Nephron (organoid): ENCODE data around the gene TYRO3.

ENCODE experiments used
- H3K27ac Mint-ChIP-seq, 3 experiments: 2 replicates each; pipeline ENCODE4 v1.8.0; 2020; ENCODE audit warnings: mixed read lengths in 3 of 3, mild to moderate bottlenecking in 2 of 3, moderate library complexity in 1 of 3
- H3K27me3 Mint-ChIP-seq: 2 replicates; pipeline ENCODE4 v1.8.0; 2021; ENCODE audit warnings: low read depth, mild to moderate bottlenecking, moderate library complexity, mixed read lengths
- H3K36me3 Mint-ChIP-seq: 2 replicates; pipeline ENCODE4 v1.8.0; 2020; ENCODE audit warnings: low read depth, mixed read lengths
- H3K4me1 Mint-ChIP-seq: 2 replicates; pipeline ENCODE4 v1.8.0; 2020; ENCODE audit warnings: mixed read lengths
- H3K4me3 Mint-ChIP-seq, 3 experiments: 2 replicates each; pipeline ENCODE4 v1.8.0; 2020; ENCODE audit warnings: mild to moderate bottlenecking in 3 of 3, mixed read lengths in 3 of 3, moderate library complexity in 2 of 3
- H3K9me3 Mint-ChIP-seq: 2 replicates; pipeline ENCODE4 v1.8.0; 2020; ENCODE audit warnings: mixed read lengths
- TF ChIP-seq, protein P1 (sequence below), 3 experiments: fragments of 200-600 bp; sonication (generic); IDR thresholded peaks; one replicate each; pipeline ENCODE4 v1.5.0; 2021; ENCODE audit warnings: antibody characterized with exemption in 3 of 3; ENCODE audit not compliant: unreplicated experiment in 3 of 3

The TYRO3 gene

GRCh38 chr15:41629883-41630282, 70.9 kb downstream of the TYRO3 start:
- TF ChIP-seq, protein P1, sequence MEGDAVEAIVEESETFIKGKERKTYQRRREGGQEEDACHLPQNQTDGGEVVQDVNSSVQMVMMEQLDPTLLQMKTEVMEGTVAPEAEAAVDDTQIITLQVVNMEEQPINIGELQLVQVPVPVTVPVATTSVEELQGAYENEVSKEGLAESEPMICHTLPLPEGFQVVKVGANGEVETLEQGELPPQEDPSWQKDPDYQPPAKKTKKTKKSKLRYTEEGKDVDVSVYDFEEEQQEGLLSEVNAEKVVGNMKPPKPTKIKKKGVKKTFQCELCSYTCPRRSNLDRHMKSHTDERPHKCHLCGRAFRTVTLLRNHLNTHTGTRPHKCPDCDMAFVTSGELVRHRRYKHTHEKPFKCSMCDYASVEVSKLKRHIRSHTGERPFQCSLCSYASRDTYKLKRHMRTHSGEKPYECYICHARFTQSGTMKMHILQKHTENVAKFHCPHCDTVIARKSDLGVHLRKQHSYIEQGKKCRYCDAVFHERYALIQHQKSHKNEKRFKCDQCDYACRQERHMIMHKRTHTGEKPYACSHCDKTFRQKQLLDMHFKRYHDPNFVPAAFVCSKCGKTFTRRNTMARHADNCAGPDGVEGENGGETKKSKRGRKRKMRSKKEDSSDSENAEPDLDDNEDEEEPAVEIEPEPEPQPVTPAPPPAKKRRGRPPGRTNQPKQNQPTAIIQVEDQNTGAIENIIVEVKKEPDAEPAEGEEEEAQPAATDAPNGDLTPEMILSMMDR (IDR thresholded peaks at IDR 0.05; ENCODE audit: unreplicated experiment in 3 of 3), result no peak
- H3K4me1 Mint-ChIP-seq, result no peaks in the 10 kb centered on the region
- H3K27ac Mint-ChIP-seq, result peak overlapping the region in 1 of 3 experiments; percentile 22
- no peaks in the 10 kb centered on the region for H3K9me3 Mint-ChIP-seq
- no peaks in the 10 kb centered on the region for H3K27me3 Mint-ChIP-seq
- no peak overlapping the region for H3K4me3 Mint-ChIP-seq
- no peaks in the 10 kb centered on the region for H3K36me3 Mint-ChIP-seq

- TF ChIP-seq, protein P1 (IDR thresholded peaks at IDR 0.05; ENCODE audit: unreplicated experiment in 3 of 3), result no peak
- Mint-ChIP-seq H3K4me1 (no peaks in the 10 kb centered on the region), H3K4me3 (no peak overlapping the region), H3K36me3 (no peaks in the 10 kb centered on the region), H3K27ac (peak overlapping the region in 1 of 3 experiments; percentile 20), H3K9me3 (no peaks in the 10 kb centered on the region), H3K27me3 (no peaks in the 10 kb centered on the region)
Measured at GRCh38 chr15:41630616-41631217, 71.7 kb downstream of the TYRO3 start.

GRCh38 chr15:41631880-41632470, 73.0 kb downstream of the TYRO3 start:
- H3K27me3 Mint-ChIP-seq, result no peaks in the 10 kb centered on the region
- no peaks in the 10 kb centered on the region for H3K4me1 Mint-ChIP-seq
- H3K27ac Mint-ChIP-seq, result peak overlapping the region in 1 of 3 experiments; percentile 42
- H3K9me3 Mint-ChIP-seq, result no peaks in the 10 kb centered on the region
- H3K36me3 Mint-ChIP-seq, result no peaks in the 10 kb centered on the region
- TF ChIP-seq, protein P1 (IDR thresholded peaks at IDR 0.05; ENCODE audit: unreplicated experiment in 3 of 3), result no peak
- H3K4me3 Mint-ChIP-seq, result no peak overlapping the region
